ENCODE results near the gene CFAP97D2.

DNA sequence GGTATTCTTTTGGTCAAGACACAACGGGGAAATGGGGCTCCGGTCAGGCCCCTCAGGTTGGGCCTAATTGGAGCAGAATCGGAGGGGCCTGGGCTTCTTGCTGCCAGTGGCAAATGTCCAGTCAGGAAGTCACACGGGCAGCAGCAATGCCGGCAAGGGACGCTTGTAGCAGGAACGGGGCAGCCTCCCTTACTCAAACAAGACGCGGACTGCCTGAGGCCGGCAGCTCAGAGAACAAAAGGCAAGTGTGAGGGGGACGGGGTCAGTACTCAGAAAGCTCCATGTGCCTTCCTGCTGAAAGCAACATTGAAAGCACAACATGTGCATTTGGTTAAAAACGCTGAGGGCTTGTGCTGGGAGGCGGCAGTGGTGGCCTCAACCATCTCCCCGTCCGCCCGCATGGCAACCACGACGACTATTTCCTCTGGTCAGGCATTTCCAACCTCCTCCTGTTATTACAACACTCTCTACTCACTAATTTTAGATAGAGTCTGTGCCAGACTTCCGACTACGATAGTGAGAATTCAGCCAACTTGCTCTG is 26.2 kb upstream of the CFAP97D2 start:
- TF ChIP-seq, protein P1, sequence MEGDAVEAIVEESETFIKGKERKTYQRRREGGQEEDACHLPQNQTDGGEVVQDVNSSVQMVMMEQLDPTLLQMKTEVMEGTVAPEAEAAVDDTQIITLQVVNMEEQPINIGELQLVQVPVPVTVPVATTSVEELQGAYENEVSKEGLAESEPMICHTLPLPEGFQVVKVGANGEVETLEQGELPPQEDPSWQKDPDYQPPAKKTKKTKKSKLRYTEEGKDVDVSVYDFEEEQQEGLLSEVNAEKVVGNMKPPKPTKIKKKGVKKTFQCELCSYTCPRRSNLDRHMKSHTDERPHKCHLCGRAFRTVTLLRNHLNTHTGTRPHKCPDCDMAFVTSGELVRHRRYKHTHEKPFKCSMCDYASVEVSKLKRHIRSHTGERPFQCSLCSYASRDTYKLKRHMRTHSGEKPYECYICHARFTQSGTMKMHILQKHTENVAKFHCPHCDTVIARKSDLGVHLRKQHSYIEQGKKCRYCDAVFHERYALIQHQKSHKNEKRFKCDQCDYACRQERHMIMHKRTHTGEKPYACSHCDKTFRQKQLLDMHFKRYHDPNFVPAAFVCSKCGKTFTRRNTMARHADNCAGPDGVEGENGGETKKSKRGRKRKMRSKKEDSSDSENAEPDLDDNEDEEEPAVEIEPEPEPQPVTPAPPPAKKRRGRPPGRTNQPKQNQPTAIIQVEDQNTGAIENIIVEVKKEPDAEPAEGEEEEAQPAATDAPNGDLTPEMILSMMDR (IDR thresholded peaks at IDR 0.05), result no peak
- no peak for TF ChIP-seq ZFX (IDR thresholded peaks at IDR 0.05; ENCODE audit: borderline replicate concordance)

All from 22Rv1 (cell line).